Measurements from ENCODE around the gene CPAMD8. TPM values are rescaled to one million over a fixed set of nuclear protein-coding genes. Genes with fewer than 3 reads are reported as not detected.

CPAMD8 gene
- total RNA-seq, 1 experiment from 2014 or later, result 0.20 TPM

DNA sequence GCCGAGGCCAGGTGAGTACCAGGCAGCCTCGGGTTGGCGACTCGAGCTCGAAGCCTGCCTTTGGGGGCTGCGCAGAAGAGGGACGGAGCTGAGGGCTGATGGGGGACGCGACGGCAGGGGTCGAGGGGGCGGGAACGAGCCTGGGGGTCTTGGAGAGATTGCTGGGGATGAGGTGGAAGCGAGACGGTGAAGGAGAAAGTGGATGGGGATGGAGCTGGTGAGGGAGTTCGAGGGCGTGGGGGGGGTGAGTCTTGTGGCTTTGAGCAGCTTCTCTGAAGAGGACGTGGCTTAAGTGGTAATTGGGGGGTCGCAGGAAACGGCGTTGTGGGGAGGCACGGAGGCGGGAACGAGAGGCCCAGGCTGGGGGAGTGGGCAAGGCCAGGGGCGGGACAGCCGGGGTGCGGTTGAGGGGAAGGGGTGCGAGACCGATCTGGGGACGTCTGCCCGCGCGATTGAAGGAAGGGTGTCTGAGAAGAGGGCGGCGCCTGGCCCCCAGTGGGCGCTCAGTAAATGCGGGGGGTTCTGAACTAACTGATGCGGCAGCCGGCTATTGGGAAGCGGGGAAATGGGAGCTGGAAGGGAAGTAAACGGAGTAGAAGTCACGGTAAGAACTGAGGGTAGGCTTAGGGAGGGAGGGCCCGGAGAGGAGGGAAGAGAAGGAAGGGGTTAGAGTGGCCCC lies 49.4 kb upstream of the CPAMD8 start:
- POLR2A ChIA-PET, result interaction anchor here (0.5 to 0.6 kb wide), 2 partner anchors 10 to 146 kb away, joined by 3 read pairs; no protein-coding TSS in a partner anchor
- RAD21 ChIA-PET (ENCODE audit: low non-redundant PET in 1 of 2, low total read pairs in 2 of 2, uncharacterized antibody in 2 of 2, unreplicated experiment in 2 of 2), result interaction anchor here in 1 of 2 experiments (0.7 kb wide), 1 partner anchor 115 kb away, joined by 4 read pairs; no protein-coding TSS in a partner anchor
- Histone ChIP-seq H3K27ac (ENCODE audit: low read depth, low read length) (peak overlapping the region; percentile 70), H3K36me3 (ENCODE audit: control insufficient read depth in 1 of 2, insufficient read depth in 2 of 2, low read length in 2 of 2) (peaks cover 0 to 3% of the 10 kb centered on the region in 2 experiments; a peak in 1 of 4 replicates), H3K9ac (ENCODE audit: low read length) (peak overlapping the region; percentile 91), H3K27me3 (ENCODE audit: insufficient read depth, low read length) (no peaks in the 10 kb centered on the region), H2AFZ (ENCODE audit: low read depth, low read length, poor library complexity, severe bottlenecking) (no peak overlapping the region), H3K4me3 (replicated peaks in 1 of 2; ENCODE audit: low read depth in 1 of 2, low read length in 2 of 2) (peak overlapping the region; percentile 71 to 91), H4K20me1 (ENCODE audit: insufficient read depth) (no peaks in the 10 kb centered on the region), H3K4me1 (ENCODE audit: control insufficient read depth in 1 of 2, insufficient read depth in 2 of 2, low read length in 2 of 2) (peaks cover 18 to 48% of the 10 kb centered on the region in 2 experiments), H3K4me2 (ENCODE audit: low read length) (peak overlapping the region; percentile 87), H3K9me3 (ENCODE audit: control insufficient read depth in 1 of 2, insufficient read depth in 1 of 2, low read depth in 1 of 2, low read length in 2 of 2) (no peaks in the 10 kb centered on the region), H3K9me2 (ENCODE audit: insufficient read depth) (no peaks in the 10 kb centered on the region), H3K79me2 (ENCODE audit: insufficient read depth, low read length) (peaks cover 85% of the 10 kb centered on the region)
- TF ChIP-seq YY1 (IDR thresholded peaks at IDR 0.05; ENCODE audit: extremely low read depth, insufficient replicate concordance, low read depth, low read length) (no peak), POLR2AphosphoS5 (IDR thresholded peaks at IDR 0.05; ENCODE audit: low read depth, low read length) (no peak), CBX3 (IDR thresholded peaks at IDR 0.05; ENCODE audit: low read depth) (no peak), SRF (IDR thresholded peaks at IDR 0.05; ENCODE audit: low read depth) (no peak), EZH2phosphoT487 (IDR thresholded peaks at IDR 0.05; ENCODE audit: borderline replicate concordance) (no peak), SP1 (IDR thresholded peaks at IDR 0.05; ENCODE audit: low read depth) (no peak), POLR2A (IDR thresholded peaks at IDR 0.05; ENCODE audit: borderline replicate concordance, extremely low read depth, insufficient read depth, insufficient read length) (no peak), FOSL1 (IDR thresholded peaks at IDR 0.05; ENCODE audit: low read depth) (no peak), TCF7L2 (IDR thresholded peaks at IDR 0.05; ENCODE audit: borderline replicate concordance, extremely low read depth, insufficient read depth, insufficient read length) (no peak), ZFX (IDR thresholded peaks at IDR 0.05) (no peak), EGR1 (IDR thresholded peaks at IDR 0.05; ENCODE audit: low read depth) (no peak), EZH2 (IDR thresholded peaks at IDR 0.05) (no peak), ELF1 (IDR thresholded peaks at IDR 0.05; ENCODE audit: borderline replicate concordance, low read depth) (no peak)
- TF ChIP-seq, protein P1, sequence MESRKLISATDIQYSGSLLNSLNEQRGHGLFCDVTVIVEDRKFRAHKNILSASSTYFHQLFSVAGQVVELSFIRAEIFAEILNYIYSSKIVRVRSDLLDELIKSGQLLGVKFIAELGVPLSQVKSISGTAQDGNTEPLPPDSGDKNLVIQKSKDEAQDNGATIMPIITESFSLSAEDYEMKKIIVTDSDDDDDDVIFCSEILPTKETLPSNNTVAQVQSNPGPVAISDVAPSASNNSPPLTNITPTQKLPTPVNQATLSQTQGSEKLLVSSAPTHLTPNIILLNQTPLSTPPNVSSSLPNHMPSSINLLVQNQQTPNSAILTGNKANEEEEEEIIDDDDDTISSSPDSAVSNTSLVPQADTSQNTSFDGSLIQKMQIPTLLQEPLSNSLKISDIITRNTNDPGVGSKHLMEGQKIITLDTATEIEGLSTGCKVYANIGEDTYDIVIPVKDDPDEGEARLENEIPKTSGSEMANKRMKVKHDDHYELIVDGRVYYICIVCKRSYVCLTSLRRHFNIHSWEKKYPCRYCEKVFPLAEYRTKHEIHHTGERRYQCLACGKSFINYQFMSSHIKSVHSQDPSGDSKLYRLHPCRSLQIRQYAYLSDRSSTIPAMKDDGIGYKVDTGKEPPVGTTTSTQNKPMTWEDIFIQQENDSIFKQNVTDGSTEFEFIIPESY (IDR thresholded peaks at IDR 0.05; ENCODE audit: extremely low read depth, insufficient replicate concordance, low read length), result no peak
- TF ChIP-seq, protein P2, sequence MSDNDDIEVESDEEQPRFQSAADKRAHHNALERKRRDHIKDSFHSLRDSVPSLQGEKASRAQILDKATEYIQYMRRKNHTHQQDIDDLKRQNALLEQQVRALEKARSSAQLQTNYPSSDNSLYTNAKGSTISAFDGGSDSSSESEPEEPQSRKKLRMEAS (IDR thresholded peaks at IDR 0.05), result no peak
- TF ChIP-seq, protein P3, sequence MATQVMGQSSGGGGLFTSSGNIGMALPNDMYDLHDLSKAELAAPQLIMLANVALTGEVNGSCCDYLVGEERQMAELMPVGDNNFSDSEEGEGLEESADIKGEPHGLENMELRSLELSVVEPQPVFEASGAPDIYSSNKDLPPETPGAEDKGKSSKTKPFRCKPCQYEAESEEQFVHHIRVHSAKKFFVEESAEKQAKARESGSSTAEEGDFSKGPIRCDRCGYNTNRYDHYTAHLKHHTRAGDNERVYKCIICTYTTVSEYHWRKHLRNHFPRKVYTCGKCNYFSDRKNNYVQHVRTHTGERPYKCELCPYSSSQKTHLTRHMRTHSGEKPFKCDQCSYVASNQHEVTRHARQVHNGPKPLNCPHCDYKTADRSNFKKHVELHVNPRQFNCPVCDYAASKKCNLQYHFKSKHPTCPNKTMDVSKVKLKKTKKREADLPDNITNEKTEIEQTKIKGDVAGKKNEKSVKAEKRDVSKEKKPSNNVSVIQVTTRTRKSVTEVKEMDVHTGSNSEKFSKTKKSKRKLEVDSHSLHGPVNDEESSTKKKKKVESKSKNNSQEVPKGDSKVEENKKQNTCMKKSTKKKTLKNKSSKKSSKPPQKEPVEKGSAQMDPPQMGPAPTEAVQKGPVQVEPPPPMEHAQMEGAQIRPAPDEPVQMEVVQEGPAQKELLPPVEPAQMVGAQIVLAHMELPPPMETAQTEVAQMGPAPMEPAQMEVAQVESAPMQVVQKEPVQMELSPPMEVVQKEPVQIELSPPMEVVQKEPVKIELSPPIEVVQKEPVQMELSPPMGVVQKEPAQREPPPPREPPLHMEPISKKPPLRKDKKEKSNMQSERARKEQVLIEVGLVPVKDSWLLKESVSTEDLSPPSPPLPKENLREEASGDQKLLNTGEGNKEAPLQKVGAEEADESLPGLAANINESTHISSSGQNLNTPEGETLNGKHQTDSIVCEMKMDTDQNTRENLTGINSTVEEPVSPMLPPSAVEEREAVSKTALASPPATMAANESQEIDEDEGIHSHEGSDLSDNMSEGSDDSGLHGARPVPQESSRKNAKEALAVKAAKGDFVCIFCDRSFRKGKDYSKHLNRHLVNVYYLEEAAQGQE (IDR thresholded peaks at IDR 0.05; ENCODE audit: low read depth), result no peak
- no TSS peak for BruUV-seq (replicated peaks)
- CTCF ChIA-PET, result no interaction called here
- ATAC-seq (no peak), DNase-seq (ENCODE audit: low read depth, low spot score) (no peak)
- intact Hi-C loops (cut with micrococcal nuclease), result loop anchor here (5.0 kb wide), 1 partner anchor 151 kb away; the partner anchor contains the start of gene OCEL1
